Stimulated activated CD4-positive, alpha-beta T cell treated with anti-CD3 and anti-CD28 coated beads, Interleukin-15, amount 100 ng/mL, for 24 hours (primary cell): ENCODE measurements around the gene ELANE.
"Not testable (repeated sequence)": the region's sequence is repeated elsewhere in the genome, so short reads cannot be mapped to it uniquely, and the experiment has no call there.

ENCODE experiments used
- DNase-seq: peaks from one replicate; pipeline ENCODE4 v3.0.0-alpha.2; 2020

ELANE gene

DNA sequence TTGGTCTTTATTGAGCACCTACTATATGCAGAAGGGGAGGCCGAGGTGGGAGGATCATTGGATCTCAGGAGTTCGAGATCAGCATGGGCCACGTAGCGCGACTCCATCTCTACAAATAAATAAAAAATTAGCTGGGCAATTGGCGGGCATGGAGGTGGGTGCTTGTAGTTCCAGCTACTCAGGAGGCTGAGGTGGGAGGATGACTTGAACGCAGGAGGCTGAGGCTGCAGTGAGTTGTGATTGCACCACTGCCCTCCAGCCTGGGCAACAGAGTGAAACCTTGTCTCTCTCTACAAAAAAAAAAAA is 11.2 kb downstream of the ELANE start:
- no peak for DNase-seq

DNA sequence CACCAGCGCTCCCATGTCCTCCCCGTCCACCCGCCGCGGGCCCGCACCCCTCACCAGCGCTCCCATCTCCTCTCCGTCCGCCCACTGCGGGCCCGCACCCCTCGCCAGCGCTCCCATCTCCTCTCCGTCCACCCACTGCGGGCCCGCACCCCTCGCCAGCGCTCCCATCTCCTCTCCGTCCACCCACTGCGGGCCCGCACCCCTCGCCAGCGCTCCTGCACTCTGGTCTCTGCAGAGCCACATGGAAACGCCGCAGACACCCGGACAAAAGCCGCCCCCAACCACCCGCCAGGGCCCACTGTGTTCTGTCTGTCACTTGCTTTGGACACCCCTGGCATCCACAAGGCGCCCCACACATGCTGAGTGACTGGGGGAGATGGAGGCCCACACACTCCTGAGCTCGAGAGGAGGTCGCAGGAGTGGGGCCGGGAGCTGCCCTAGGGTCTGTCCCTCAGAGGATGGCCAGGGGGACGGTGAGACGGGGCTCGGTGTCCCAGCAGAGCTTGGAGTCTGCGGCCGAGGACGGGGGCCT is 14.7 kb downstream of the ELANE start:
- no peak for DNase-seq

DNA sequence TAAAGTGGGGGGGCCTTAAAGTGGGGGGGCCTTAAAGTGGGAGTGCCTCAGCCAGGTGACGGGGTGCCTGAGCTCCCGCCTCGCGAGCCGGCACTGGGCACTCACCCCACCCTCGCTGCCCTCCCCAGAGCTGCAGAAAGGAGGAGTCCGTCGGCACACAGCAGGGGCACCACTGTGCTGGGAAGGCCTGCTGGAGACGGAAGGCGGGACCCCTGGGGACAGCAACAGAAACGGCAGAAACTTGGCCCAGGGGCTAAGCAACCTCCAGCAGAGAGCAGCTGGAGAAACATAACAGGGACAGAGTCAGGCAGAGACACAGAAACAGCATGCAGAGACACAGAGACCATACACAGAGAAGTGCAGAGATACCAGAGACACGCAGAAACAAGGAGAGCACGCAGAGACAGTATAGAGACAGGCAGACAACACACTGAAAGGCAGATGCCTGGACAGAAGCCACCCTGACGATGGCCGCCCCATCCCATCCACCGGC is 15.2 kb downstream of the ELANE start:
- DNase-seq: no peak

DNA sequence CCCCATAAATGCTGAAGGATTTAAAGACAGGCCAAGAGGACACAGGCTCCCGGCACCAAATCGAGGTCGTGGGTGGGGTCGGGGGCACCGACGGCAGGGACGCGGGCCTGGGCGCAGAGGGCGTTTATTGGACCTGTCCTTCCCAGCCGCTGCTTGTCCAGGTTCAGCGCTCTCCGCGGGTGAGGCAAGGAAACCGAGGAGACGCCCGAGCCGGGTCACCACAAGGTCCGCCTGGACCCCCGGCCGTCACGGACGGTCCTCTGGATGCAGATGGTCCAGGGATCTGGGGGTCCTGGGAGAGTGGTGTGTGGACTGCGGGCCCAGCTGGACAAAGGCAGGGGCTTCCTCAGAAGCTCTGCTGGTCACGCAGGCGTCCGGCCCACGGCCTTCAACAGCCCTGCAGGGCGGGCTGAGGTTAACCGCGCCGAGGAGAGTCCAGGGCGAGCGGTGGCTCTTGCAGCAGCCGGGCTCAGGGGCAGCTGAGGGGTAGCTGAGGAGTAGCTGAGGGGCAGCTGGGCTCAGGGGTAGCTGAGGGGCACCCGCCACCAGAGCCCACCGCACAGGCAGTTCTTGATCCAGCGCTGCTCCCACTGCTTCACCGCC is 15.9 kb downstream of the ELANE start:
- no peak for DNase-seq

DNA sequence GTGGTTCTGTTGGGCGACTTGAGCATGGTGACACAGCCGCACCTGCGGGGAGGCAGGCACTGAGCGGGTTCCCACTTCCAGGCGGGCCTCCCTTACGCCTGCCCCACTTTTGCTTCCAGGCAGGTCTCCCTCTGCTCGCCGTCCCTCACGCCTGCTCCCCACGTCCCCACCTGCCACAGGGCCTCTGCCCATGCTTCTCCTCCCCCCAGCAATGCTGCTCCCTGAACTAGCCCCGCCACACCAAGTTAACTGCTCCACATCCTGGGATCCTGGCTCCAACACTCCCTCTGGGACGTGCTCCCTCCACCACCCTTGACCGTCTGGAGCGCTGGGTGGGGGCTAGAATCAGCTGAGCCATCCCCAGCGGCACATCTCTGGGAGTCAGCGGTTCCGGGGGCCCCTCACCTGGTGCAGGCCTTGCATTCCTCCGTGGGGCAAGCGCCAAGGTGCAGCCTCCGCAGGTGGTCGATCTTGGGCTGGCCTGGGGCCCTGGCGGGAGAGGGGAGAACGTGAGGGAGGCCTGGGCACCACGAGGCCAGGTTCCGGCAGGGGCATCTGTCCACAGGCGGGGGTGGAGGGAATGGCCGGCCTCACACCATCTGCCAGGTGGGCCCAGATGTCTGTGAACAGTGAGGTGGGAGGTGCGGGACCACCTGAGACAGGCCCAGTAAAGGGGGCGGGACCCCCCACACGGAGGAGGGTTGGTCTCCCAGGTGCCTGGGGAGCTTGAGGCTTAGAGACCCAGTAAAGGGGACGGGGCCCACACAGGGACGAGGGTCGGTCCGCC is 16.5 kb downstream of the ELANE start:
- DNase-seq: no peak

DNA sequence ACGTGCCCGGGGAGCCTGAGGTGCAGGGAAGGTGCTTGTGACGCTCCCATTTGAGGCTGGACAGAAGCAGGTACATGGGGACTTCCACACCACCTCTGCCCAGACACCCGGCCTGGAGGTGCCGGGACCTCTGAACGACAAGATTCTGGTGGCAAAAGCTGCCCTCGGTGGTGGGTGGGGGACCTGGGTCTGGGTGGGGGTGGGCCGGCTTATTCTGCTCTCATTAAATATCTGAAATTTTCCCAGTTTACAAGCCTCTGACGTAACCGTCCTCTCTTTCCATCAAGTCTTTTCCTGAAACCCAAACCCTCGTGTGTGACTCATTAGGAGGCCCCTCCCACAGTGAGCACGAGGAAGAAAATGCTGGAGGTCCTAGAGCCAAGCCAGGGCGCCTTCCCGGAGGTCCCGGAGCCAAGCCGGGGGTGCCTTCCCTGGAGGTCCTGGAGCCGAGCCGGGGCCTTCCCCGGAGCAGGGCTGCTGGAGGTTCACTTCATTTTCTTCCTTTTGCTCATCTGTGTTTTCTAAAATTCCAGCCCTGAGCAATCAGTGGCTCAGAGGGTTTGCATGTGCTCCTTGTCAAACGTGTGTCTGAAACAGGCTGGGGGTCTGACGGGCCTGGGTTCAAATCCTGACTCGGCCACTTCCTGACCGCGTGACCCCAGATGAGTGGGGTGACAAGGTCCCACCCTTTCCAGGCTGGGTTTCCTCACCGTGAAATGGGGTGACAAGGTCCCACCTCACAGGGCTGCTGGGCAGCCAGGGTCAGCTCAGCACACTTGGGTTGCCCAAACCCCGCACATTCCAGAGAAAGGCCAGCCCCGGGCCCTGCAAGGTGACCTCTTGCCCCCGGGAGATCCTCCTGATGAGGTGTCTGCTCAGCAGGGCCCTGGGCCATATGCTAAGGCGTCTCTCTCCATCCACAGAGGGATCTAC is 17.4 kb downstream of the ELANE start:
- no peak for DNase-seq

DNA sequence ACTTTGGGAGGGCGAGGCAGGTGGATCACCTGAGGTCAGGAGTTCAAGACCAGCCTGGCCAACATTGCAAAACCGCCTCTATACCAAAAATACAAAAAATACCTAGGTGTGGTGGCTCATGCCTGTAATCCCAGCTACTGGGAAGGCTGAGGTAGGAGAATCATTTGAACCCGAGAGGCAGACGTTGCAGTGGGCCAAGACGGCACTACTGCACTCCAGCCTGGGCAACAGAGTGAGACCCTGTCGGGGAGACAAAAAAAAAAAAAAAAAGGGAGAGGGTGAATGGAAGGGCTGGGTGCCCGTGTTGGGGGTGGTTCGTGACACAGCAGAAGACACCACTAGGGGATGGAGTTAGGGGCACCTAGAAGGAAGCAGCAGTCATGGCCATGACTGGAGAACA is 18.2 kb downstream of the ELANE start:
- DNase-seq: no peak

DNA sequence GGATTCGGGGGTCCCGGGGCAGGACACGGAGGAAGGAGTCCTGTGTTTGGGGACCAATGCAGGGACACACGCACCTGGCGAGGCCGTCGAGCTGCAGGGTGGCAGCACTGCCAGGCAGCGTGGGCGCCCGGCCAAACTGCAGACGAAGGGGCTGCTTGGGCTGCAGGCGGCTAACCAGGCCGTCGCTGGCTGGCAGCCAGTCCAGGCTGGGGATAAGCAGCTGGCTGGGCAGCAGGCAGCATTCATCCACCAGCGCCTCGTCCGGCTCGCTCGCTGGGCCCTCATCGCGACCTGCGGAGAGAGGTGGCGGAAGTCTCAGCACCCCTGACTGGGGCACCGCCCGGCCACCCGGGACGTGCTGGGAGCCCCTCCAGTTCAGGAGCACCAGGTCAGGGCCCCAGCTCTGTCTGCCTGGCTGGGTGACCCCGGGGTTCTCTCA is 18.9 kb downstream of the ELANE start:
- no peak for DNase-seq

DNA sequence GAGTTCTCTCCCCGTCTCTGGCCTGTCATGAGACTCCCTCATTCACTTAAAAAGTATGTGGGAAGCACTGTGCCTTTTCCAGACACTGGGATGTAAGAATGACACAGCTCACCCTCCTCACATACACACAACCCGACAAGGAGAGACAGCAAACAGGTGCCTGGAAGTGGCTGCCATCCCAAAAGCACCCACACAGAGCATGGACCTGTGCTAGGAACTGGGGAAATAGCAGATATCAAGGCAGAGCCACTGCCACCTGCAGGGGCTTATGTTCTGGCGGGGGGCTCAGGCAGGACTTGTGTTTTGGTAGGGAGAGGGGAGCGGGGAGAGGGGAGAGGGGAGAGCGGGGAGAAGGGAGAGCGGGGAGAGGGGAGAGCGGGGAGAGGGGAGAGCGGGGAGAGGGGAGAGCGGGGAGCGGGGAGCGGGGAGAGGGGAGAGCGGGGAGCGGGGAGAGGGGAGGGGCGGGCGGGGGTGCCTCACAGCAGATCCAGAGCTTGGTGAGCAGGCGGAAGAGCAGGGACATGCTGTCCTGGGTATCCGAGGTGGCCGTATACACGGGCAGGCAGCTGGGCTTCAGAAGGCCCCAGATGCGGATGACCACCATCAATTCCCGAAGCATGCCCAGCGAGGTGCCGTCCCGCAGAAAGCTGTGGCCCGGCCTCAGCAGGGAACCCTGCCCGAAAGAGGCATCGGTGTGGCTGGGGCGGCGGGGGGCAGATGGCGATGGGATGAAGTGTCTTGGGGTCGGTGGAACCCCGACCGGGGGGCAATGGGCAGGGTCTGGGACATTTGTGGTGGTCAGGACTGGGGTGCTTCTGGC is 19.6 kb downstream of the ELANE start:
- DNase-seq: peak; percentile 27

DNA sequence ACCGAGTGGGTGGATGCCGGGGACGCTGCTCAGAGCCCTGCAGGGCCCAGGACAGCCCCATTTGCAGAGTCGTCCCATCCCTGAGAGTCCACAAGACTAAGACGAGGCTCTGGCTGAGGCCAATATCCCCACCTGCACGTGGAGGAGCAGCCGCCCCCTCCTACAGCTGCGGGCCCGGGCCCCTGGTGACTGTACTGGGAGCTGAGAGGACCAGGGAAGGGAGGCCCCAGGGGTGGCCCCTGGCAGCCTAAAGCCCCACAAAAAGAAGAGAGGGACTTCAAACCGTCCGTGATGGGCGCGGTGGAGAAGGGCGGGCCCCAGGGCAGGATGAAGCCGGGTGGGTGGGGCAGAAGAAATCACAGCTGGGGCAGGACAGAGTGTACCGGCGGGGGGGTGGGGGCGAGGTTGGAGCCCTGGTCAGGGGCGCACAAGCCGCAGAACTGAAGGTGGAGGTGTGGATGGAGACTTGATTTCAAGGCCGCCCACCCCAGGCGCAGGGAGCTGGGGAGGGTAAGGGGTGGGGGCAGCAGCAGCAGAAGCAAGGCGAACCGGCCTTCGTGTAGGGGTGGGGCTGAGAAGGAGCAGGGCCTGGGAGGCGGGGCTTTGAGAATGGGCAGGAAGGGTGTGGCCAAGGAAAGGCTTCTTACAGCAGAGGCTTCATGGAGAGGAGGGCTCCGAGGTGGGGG is 20.3 kb downstream of the ELANE start:
- DNase-seq: peak; percentile 88

DNA sequence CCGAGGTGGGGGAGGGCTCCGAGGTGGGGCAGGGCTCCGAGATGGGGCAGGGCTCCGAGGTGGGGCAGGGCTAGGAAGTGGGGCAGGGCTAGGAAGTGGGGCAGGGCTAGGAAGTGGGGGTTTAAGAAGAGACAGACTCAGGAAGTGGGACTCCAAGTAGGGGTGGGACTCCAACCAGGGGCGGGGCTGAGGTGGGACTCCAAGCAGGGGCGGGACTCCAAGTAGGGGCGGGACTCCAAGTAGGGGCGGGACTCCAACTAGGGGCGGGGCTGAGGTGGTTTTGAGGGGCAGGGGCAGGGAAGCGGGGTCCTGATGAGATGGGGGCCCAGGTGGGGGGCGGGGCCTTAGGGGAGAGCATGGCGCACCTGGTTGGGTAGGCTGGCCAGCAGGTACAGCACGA is 21.0 kb downstream of the ELANE start:
- DNase-seq: peak; percentile 70

DNA sequence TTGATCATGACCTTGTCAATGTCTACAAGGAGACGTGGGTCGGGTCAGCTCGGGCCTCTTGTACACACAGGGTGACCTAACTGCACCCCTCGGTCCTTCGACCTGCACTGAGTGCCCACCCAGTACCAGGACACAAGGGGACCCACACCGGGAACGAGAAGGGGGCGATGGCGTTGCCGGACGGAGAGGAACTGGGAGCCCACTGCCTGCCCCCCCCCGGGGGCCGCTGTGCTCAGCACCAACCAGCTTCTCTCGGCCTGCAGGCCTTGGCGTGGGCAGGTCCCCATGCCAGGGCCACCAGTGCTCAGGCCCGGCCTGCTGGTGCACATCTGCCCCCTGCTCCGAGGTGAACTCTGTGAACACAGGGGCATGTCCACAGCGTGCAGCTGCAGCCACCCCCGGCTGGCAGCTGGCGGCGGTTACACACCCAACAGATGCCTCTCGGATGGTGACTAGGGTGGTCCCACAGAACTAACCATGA is 21.5 kb downstream of the ELANE start:
- no peak for DNase-seq

DNA sequence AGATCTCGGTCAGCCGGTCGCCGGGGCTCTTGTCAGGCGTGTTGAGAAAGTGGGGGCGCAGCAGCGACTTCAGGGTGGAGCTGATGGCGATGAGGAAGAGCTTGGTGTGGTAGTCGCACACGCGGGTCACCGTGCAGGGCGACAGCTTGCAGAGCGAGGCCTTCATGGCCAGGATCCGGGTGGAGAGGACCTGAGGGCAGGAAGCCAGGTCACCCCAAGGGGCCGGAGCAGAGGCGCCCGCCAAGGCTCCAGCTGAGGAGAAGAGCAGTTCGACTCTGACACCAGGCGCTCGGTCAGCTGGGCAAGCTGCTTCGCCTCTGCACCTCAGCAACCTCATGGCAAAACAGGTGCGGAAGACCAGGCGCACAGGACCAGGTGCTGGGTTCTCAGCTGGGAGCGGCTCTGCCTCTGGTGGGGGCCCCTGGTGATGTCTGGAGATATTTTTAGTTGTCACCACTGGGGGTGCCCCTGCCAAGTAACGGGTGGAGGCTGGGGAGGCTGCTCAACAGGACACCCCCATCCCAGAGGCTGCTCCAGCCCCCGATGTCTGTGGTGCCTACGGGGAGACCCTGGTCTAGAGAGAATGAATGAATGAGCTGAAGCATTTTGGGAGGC is 23.3 kb downstream of the ELANE start:
- DNase-seq: no peak

DNA sequence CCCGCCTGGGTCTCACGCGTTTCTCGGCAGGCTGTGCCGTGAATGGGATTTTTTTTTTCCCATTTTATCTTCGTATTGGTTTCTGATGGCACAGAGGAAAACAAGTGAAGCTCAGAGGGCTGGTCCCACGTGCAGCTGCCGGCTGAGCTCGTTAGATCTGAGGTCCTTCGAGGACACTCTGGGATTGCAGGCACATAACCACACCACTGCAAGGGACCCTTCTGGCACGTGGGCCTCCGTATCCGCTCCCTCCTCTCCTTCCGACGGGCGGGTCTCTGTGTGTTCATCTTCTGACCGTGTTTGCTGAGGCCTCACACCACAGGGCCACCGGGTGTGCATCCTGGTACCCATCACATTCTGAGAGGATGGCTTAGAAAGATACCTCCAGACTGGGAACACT is 24.0 kb downstream of the ELANE start:
- no peak for DNase-seq

DNA sequence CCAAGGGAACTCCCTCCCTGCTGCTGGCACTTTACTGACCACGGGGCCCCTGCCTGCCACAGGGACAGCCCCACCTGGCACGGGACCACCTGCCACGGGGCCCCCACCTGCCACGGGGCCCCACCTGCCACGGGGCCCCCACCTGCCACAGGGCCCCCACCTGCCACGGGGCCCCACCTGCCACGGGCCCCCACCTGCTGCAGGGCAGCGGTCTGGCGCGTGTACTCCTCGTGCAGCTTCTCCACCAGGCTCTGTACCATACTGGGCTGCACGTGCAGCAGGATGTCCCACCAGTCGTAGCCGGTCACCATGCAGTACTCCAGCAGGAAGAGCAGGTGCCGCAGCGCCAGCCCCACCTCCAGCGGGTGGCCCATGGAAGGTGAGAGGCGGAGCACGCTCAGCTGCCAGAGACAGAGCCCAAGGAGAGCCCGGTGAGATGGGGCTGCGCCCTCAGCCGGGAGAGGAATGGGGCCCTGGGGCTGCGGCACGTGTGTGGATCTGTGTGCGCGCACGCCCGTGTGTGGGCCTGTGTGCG is 24.7 kb downstream of the ELANE start:
- DNase-seq: no peak

DNA sequence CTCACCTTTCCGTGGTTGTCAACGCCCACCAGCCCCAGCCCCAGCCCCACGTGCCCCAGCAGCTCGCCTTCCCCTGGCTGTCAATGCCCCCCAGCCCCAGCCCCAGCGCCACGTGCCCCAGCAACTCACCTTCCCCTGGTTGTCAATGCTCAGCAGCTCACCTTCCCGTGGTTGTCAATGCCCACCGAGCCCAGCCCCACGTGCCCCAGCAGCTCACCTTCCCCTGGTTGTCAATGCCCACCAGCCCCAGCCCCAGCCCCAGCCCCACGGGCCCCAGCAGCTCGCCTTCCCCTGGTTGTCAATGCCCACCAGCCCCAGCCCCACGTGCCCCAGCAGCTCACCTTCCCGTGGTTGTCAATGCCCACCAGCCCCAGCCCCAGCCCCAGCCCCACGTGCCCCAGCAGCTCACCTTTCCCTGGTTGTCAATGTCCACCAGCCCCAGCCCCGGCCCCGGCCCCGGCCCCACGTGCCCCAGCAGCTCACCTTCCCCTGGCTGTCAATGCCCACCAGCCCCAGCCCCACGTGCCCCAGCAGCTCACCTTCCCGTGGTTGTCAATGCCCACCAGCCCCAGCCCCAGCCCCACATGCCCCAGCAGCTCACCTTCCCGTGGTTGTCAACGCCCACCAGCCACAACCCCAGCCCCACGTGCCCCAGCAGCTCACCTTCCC is 26.0 kb downstream of the ELANE start:
- not testable (repeated sequence) for DNase-seq

DNA sequence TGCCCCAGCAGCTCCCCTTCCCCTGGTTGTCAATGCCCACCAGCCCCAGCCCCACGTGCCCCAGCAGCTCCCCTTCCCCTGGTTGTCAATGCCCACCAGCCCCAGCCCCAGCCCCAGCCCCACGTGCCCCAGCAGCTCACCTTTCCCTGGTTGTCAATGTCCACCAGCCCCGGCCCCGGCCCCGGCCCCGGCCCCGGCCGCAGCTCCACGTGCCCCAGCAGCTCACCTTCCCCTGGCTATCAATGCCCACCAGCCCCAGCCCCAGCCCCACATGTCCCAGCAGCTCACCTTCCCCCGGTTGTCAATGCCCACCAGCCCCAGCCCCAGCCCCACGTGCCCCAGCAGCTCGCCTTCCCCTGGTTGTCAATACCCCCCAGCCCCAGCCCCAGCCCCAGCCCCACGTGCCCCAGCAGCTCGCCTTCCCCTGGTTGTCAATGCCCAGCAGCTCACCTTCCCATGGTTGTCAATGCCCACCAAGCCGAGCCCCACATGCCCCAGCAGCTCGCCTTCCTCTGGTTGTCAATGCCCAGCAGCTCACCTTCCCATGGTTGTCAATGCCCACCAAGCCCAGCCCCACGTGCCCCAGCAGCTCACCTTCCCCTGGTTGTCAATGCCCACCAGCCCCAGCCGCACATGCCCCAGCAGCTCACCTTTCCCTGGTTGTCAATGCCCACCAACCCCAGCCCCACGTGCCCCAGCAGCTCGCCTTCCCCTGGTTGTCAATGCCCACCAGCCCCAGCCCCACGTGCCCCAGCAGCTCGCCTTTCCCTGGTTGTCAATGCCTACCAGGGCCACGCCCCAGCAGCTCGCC is 26.9 kb downstream of the ELANE start:
- not testable (repeated sequence) for DNase-seq

DNA sequence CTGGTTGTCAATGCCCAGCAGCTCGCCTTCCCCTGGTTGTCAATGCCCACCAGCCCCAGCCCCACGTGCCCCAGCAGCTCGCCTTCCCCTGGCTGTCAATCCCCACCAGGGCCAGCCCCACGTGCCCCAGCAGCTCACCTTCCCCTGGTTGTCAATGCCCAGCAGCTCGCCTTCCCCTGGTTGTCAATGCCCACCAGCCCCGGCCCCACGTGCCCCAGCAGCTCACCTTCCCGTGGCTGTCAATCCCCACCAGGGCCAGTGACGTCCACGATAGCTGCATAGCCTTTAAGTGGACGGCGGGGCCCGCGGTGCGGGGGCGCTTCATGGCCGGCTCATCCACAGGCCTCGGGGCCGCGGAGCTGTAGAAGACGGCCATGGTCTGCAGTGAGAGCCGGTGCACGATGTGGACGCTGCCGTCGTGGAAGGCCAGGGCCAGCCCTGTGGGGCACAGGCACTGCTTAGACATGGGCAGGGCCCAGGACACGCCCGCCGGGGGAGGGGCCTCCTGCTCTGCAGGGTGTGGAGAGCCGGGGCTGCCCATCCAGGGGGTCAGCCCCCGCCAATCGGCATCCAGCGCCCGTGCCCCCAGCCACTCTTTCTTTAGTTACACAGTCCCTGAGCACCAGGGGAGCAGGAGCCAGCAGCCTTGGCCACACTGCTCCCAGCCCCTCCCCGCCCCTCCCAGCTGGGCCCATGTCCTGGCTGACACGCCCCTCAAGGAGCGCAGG is 27.8 kb downstream of the ELANE start:
- DNase-seq: no peak
